K562 (cell line): Measurements from ENCODE around the gene RNF141. TPM values are rescaled to one million over a fixed set of nuclear protein-coding genes. Genes with fewer than 3 reads are reported as not detected.

Experiments used
- TFAM ChIP-seq: fragments of 250-450 bp; sonication (Bioruptor Pico); conservative IDR thresholded peaks from 2 replicates; pipeline ENCODE4 v1.5.0; 2021; ENCODE audit warnings: mild to moderate bottlenecking, moderate library complexity
- TRIM24 ChIP-seq, 2 experiments: fragments of 450-650 bp; IDR thresholded peaks; 2 replicates each; pipeline ENCODE4 v1.6.1; 2016
- ZNF24 ChIP-seq: fragments of 450-650 bp; IDR thresholded peaks from 2 replicates; pipeline ENCODE4 v1.6.1; 2016
- ZNF41 ChIP-seq: fragments of 250-450 bp; sonication (Bioruptor Pico); conservative IDR thresholded peaks from 2 replicates; pipeline ENCODE4 v1.4.0; 2020; ENCODE audit warnings: mild to moderate bottlenecking
- polyA plus RNA-seq, 8 experiments: library from polyadenylated mRNA; depleted of rRNA in 4 of 8; stranded (reverse) in 5 of 8; unstranded in 3 of 8; fragments of >200 nt; fragmentation: Nextera tagmentation in 2 of 8; fragmentation: Illumina TruSeq in 1 of 8; extraction: Ambion mirVana in 2 of 8; extraction: Trizol in 1 of 8; gene quantifications; 2 replicates each; pipeline versions ENCODE4 v1.2.1 to v1.2.3, GENCODE V29; 2011 to 2014; ENCODE audit warnings: inconsistent platforms in 1 of 8, missing spikeins in 1 of 8
- total RNA-seq, 7 experiments: library from RNA; depleted of rRNA in 6 of 7; stranded (reverse); fragments of >200 nt in 6 of 7; fragmentation: Illumina TruSeq in 2 of 7; extraction: Trizol in 2 of 7; gene quantifications; 2 replicates each; pipeline versions ENCODE4 v1.2.1 to v1.2.3, GENCODE V29; 2011 to 2021; ENCODE audit warnings: low replicate concordance in 1 of 7
- TF ChIP-seq, protein P1 (sequence below): sonication (generic); formaldehyde crosslinking; IDR thresholded peaks from 2 replicates; pipeline ENCODE4 v1.8.1; 2023; ENCODE audit warnings: mild to moderate bottlenecking, missing genetic modification reagents
- TF ChIP-seq, protein P2 (sequence below): fragments of 250-450 bp; sonication (Bioruptor Pico); IDR thresholded peaks from 2 replicates; pipeline ENCODE4 v1.4.0; 2020
- TF ChIP-seq, protein P3 (sequence below): sonication (generic); formaldehyde crosslinking; IDR thresholded peaks from 2 replicates; pipeline ENCODE4 v1.8.1; 2022; ENCODE audit warnings: missing genetic modification reagents
- TF ChIP-seq, protein P4 (sequence below): sonication (generic); formaldehyde crosslinking; IDR thresholded peaks from 2 replicates; pipeline ENCODE4 v1.8.0; 2022; ENCODE audit warnings: mild to moderate bottlenecking, missing genetic modification reagents
- TF ChIP-seq, protein P5 (sequence below): fragments of 250-450 bp; sonication (Bioruptor Pico); IDR thresholded peaks from 2 replicates; pipeline ENCODE4 v1.4.0; 2020; ENCODE audit warnings: mild to moderate bottlenecking, moderate library complexity, borderline replicate concordance

RNF141 gene
- total and polyA plus RNA-seq, 9 of the 15 experiments (the other 6 are each of a cell fraction or from before 2014, with no cell fraction given): 9.7 to 51.9 (median 18.9) TPM

DNA sequence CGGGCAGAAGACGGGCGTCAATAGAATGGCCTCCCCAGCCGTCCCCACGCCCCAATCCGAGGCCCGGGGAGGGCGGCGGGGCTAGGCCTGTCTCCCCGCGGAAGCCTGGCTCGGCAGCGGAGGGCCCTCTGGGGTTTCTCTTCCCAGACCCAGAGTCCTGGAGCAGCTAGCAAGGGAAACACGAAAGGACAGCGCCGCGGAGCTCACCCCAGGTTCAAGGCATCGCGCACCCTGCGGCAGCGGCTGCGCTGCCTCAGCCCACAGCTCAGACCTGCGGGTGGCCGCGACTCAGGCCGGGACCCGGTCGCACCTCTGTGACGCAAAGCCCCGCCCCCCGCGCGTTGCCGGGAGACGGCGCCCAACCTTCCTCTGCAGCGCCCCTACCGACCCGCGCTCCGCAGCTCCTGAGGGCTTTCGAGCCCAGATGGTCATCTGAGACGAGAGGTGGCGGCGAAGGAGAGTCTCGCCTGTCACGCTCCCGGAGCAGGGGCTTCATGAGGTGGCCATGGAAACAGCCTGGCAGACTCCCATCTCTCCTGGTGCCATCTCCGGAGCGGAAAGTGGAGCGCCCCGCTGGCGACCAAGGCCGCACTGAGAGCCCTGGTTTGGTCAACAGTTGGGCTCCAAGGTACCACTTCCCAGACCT is at the start of gene RNF141 (continued):
- TF ChIP-seq, protein P1, sequence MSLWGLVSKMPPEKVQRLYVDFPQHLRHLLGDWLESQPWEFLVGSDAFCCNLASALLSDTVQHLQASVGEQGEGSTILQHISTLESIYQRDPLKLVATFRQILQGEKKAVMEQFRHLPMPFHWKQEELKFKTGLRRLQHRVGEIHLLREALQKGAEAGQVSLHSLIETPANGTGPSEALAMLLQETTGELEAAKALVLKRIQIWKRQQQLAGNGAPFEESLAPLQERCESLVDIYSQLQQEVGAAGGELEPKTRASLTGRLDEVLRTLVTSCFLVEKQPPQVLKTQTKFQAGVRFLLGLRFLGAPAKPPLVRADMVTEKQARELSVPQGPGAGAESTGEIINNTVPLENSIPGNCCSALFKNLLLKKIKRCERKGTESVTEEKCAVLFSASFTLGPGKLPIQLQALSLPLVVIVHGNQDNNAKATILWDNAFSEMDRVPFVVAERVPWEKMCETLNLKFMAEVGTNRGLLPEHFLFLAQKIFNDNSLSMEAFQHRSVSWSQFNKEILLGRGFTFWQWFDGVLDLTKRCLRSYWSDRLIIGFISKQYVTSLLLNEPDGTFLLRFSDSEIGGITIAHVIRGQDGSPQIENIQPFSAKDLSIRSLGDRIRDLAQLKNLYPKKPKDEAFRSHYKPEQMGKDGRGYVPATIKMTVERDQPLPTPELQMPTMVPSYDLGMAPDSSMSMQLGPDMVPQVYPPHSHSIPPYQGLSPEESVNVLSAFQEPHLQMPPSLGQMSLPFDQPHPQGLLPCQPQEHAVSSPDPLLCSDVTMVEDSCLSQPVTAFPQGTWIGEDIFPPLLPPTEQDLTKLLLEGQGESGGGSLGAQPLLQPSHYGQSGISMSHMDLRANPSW: no peak
- TF ChIP-seq, protein P2, sequence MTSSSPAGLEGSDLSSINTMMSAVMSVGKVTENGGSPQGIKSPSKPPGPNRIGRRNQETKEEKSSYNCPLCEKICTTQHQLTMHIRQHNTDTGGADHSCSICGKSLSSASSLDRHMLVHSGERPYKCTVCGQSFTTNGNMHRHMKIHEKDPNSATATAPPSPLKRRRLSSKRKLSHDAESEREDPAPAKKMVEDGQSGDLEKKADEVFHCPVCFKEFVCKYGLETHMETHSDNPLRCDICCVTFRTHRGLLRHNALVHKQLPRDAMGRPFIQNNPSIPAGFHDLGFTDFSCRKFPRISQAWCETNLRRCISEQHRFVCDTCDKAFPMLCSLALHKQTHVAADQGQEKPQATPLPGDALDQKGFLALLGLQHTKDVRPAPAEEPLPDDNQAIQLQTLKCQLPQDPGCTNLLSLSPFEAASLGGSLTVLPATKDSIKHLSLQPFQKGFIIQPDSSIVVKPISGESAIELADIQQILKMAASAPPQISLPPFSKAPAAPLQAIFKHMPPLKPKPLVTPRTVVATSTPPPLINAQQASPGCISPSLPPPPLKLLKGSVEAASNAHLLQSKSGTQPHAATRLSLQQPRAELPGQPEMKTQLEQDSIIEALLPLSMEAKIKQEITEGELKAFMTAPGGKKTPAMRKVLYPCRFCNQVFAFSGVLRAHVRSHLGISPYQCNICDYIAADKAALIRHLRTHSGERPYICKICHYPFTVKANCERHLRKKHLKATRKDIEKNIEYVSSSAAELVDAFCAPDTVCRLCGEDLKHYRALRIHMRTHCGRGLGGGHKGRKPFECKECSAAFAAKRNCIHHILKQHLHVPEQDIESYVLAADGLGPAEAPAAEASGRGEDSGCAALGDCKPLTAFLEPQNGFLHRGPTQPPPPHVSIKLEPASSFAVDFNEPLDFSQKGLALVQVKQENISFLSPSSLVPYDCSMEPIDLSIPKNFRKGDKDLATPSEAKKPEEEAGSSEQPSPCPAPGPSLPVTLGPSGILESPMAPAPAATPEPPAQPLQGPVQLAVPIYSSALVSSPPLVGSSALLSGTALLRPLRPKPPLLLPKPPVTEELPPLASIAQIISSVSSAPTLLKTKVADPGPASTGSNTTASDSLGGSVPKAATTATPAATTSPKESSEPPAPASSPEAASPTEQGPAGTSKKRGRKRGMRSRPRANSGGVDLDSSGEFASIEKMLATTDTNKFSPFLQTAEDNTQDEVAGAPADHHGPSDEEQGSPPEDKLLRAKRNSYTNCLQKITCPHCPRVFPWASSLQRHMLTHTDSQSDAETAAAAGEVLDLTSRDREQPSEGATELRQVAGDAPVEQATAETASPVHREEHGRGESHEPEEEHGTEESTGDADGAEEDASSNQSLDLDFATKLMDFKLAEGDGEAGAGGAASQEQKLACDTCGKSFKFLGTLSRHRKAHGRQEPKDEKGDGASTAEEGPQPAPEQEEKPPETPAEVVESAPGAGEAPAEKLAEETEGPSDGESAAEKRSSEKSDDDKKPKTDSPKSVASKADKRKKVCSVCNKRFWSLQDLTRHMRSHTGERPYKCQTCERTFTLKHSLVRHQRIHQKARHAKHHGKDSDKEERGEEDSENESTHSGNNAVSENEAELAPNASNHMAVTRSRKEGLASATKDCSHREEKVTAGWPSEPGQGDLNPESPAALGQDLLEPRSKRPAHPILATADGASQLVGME (CRISPR knock-in tag): no peak
- TF ChIP-seq ZNF24 (0 out of 2 replicates have a peak, but pooled peaks have one; percentile 30), ZNF41 (no peak), TRIM24 (IDR thresholded peaks at IDR 0.05) (no peak), TFAM (CRISPR knock-in tag) (no peak)
- TF ChIP-seq, protein P3, sequence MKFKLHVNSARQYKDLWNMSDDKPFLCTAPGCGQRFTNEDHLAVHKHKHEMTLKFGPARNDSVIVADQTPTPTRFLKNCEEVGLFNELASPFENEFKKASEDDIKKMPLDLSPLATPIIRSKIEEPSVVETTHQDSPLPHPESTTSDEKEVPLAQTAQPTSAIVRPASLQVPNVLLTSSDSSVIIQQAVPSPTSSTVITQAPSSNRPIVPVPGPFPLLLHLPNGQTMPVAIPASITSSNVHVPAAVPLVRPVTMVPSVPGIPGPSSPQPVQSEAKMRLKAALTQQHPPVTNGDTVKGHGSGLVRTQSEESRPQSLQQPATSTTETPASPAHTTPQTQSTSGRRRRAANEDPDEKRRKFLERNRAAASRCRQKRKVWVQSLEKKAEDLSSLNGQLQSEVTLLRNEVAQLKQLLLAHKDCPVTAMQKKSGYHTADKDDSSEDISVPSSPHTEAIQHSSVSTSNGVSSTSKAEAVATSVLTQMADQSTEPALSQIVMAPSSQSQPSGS (CRISPR knock-in tag): no peak
- TF ChIP-seq, protein P4, sequence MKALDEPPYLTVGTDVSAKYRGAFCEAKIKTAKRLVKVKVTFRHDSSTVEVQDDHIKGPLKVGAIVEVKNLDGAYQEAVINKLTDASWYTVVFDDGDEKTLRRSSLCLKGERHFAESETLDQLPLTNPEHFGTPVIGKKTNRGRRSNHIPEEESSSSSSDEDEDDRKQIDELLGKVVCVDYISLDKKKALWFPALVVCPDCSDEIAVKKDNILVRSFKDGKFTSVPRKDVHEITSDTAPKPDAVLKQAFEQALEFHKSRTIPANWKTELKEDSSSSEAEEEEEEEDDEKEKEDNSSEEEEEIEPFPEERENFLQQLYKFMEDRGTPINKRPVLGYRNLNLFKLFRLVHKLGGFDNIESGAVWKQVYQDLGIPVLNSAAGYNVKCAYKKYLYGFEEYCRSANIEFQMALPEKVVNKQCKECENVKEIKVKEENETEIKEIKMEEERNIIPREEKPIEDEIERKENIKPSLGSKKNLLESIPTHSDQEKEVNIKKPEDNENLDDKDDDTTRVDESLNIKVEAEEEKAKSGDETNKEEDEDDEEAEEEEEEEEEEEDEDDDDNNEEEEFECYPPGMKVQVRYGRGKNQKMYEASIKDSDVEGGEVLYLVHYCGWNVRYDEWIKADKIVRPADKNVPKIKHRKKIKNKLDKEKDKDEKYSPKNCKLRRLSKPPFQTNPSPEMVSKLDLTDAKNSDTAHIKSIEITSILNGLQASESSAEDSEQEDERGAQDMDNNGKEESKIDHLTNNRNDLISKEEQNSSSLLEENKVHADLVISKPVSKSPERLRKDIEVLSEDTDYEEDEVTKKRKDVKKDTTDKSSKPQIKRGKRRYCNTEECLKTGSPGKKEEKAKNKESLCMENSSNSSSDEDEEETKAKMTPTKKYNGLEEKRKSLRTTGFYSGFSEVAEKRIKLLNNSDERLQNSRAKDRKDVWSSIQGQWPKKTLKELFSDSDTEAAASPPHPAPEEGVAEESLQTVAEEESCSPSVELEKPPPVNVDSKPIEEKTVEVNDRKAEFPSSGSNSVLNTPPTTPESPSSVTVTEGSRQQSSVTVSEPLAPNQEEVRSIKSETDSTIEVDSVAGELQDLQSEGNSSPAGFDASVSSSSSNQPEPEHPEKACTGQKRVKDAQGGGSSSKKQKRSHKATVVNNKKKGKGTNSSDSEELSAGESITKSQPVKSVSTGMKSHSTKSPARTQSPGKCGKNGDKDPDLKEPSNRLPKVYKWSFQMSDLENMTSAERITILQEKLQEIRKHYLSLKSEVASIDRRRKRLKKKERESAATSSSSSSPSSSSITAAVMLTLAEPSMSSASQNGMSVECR (CRISPR knock-in tag): peak; percentile 87
- TF ChIP-seq, protein P5, sequence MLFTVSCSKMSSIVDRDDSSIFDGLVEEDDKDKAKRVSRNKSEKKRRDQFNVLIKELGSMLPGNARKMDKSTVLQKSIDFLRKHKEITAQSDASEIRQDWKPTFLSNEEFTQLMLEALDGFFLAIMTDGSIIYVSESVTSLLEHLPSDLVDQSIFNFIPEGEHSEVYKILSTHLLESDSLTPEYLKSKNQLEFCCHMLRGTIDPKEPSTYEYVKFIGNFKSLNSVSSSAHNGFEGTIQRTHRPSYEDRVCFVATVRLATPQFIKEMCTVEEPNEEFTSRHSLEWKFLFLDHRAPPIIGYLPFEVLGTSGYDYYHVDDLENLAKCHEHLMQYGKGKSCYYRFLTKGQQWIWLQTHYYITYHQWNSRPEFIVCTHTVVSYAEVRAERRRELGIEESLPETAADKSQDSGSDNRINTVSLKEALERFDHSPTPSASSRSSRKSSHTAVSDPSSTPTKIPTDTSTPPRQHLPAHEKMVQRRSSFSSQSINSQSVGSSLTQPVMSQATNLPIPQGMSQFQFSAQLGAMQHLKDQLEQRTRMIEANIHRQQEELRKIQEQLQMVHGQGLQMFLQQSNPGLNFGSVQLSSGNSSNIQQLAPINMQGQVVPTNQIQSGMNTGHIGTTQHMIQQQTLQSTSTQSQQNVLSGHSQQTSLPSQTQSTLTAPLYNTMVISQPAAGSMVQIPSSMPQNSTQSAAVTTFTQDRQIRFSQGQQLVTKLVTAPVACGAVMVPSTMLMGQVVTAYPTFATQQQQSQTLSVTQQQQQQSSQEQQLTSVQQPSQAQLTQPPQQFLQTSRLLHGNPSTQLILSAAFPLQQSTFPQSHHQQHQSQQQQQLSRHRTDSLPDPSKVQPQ (CRISPR knock-in tag): no peak
